ENCODE results near the gene HAS3.
A peak's percentile ranks its signal among the peaks of the same experiment; 100 is the strongest.
"Not testable (repeated sequence)": the region's sequence is repeated elsewhere in the genome, so short reads cannot be mapped to it uniquely, and the experiment has no call there.

Gene HAS3

DNA sequence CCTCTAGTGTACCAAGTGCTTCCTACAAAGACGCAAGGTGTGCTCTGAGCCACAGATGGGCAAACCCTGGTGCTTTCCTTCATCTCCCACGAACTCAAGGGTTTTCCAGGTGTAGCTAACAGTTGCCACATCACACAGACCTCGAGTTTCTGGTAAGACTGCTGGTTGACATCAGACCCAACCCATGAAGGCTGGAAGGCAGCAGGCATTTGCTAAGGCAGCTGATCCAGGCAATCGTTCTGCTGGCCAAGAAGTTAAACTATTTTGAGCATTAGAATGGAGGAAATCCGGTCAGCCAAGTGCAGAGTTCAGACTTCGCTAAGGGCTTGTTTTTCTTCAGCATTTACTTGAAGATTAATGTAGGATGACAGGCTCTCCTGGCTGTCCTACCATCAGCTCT is 11.5 kb downstream of the HAS3 start:
- no peak for DNase-seq (ENCODE audit: low read depth)

GRCh38 chr16:69118468-69118867 is 13.0 kb downstream of the HAS3 start:
- no peak for DNase-seq (ENCODE audit: low read depth)

GRCh38 chr16:69118994-69119393 is 13.5 kb downstream of the HAS3 start:
- DNase-seq (ENCODE audit: low read depth): no peak

DNA sequence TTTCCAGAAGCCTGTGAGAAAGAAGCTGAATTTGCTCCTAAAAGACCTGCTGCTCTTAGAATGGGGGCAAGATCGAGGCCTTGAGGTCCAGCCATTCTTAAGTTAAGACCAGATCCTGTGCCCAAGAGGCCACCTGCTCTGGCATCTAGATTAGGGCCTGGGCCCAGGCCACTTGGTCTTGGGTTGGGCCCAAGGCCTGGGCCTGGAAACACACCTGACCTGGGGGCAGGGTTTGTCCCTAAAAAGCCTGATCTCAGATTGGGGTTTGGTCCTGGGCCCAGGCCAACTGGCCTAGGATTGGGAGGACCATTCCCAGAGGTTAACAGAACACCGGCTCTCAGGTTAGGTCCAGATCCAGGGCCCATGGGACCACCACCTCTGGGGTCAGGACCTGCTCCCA is 14.1 kb downstream of the HAS3 start:
- DNase-seq (ENCODE audit: low read depth): no peak

- no peak for DNase-seq (ENCODE audit: low read depth)
Observed at GRCh38 chr16:69120096-69120664, 14.7 kb downstream of the HAS3 start.

DNA sequence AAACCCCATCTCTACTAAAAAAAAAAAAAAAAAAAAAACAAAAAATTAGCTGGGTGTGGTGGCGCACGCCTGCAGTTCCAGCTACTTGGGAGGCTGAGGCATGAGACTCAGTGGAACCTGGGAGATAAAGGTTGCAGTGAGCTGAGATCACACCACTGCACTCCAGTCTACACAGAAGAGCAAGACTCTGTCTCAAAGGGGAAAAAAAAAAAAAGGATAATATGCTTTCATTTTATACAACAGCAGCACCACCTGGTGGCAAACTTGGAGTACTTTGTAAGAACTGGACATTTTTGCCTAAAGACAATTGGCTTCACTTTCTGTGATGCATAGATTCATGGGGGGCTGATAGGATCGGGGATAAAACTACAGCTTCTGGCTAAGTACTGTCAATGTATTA is 18.5 kb downstream of the HAS3 start:
- peak; percentile 52 for DNase-seq (ENCODE audit: low read depth)

- DNase-seq (ENCODE audit: low read depth): not testable (repeated sequence)
Observed at GRCh38 chr16:69124406-69124805, 19.0 kb downstream of the HAS3 start.

- DNase-seq (ENCODE audit: low read depth): not testable (repeated sequence)
Observed at GRCh38 chr16:69124961-69125360, 19.5 kb downstream of the HAS3 start.

DNA sequence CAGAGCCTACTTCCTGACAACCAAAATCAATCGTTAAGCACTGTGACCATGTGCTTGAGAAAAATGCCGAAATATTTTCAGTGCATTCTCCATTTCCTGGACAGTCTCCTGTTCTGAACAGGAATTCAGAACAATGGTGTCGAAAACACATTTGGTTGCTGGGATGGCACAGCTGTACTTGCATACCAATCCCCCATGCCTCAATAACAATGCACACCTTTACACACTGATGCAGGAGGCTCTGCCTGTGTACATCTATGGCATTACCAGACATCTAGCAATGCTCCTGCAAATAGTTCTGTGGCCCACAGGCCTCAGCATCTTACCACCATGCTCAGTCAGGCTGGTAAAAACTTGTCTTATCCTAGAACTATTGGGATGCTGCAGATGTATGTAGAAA is 20.8 kb downstream of the HAS3 start:
- no peak for DNase-seq (ENCODE audit: low read depth)

- DNase-seq (ENCODE audit: low read depth): not testable (repeated sequence)
Observed at GRCh38 chr16:69126801-69127200, 21.3 kb downstream of the HAS3 start.

GRCh38 chr16:69127966-69128510 is 22.6 kb downstream of the HAS3 start:
- DNase-seq (ENCODE audit: low read depth): no peak

DNA sequence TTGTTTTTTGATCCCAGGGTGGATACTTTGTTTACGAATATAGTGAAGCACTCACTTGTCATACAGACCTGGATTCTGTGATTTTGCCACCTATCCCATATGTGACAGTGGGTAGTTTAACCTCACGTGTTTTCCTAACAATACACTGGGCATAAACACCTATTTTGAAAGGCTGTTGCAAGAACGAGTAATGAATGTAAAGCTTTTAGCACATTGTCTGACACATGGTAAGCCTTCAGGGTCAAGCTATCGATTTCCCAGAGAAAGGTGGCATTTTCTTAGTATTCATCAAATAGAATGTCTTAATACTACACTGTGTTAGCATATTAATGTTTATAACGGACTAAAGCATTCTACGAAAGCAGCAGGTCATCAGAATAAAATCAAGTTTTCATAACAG is 25.0 kb downstream of the HAS3 start:
- DNase-seq (ENCODE audit: low read depth): no peak

- no peak for DNase-seq (ENCODE audit: low read depth)
Observed at GRCh38 chr16:69131167-69131838, 25.9 kb downstream of the HAS3 start.

GRCh38 chr16:69131839-69132423 is 26.5 kb downstream of the HAS3 start:
- peak; percentile 53 for DNase-seq (ENCODE audit: low read depth)

DNA sequence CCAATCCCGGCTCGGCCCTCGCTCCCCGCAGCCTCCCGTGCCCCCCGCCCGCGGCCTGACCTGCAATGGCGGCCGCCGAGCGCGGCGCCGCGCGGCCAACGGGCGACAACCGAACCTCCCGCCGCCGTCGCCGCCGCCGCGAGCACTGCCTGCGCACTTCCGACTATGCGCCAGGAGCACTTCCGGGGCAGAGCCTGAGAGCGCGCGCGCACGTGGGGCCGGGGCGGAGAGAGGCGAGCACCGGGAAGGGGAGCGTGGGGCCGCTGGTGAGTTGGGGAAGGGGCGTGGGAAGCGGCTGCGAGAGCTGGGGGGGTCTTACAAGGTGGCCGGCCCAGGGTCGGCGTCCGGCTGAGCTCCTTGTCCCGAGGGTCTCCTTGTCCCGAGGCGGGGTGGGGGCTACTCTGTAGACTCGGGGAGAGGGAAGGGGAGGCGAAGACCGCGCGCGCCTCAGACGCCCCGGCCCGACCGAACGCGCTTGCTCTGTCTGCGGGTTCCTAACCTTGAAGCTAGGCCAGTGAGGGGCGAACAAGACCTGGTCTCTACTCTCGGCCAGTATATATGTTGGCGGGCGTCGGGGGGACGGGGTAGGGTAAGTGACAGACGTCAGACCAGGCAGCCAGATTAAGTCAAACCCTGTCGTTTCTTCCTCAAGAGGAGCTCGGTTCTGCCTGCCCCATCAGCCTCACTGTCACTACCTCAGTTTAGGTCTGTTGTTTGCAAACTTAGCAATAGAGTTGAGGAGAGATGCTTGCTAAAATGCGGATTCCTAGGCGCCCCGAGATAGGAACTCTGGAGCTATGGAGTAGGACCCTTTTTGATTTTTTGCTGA is 27.2 kb downstream of the HAS3 start, which contains the start of the genes CHTF8 and UTP4:
Gene CHTF8 (minus strand): TSS at position 165 of the 829 bp plus-strand sequence. CDS start 11,130 bp downstream, outside the sequence.
Gene UTP4 (plus strand): TSS at position 226 of the 829 bp plus-strand sequence. CDS start 811 bp downstream, outside the sequence.
- DNase-seq (ENCODE audit: low read depth): peak; percentile 41

DNA sequence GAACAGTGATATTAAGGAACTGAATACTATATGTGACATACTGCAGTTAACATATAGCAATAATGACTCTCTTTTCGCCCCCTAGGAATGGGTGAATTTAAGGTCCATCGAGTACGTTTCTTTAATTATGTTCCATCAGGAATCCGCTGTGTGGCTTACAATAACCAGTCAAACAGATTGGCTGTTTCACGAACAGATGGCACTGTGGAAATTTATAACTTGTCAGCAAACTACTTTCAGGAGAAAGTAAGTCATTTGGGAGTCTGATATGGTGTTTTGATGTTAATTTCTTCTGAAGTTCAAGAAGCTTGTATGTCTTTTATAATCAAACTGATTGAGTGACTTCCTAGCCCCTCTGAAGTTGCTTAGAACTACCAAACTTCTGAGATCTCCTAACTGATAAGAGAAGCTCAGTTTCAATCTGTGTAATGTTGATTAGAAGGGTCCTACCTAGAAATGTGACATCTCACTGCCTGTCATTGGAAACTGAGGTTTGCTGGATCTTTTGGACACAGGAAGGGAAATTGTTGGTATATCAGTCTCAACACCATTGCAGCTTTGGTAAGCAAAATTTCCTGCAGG is 28.0 kb downstream of the HAS3 start:
- no peak for DNase-seq (ENCODE audit: low read depth)

DNA sequence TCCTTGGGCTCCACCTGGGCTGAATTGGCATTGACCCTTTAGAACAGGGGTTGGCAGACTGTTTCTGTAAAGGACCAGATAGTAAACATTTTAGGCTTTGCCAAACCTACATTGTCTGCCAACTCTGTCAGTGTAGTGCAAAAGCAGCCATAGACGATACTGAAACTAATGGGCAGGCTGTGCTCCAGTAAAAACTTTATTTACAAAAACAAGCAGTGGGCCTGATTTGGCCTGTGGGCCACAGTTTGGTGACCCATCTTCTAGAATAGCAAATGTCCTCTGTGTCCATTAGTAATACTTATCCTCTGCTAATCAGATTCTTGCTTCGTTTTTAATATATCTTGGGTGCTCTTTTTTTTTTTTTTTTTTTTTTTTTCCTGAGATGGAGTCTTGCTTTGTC is 33.2 kb downstream of the HAS3 start:
- no peak for DNase-seq (ENCODE audit: low read depth)

DNA sequence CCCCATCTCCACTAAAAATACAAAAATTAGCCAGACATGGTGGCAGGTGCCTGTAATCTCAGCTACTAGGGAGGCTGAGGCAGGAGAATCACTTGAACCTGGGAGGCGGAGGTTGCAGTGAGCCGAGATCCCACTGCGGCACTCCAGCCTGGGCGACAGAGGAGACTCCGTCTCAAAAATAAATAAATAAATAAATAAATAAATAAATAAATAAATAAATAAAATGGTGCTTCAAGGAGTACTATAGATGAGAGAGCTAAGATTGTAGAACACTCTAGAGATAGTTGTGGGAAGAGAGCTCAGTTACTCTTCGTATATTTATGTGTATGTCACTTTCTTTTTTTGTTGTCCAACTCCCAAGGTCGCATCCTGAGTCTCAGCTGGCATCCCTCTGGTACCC is 34.0 kb downstream of the HAS3 start:
- DNase-seq (ENCODE audit: low read depth): not testable (repeated sequence)

DNA sequence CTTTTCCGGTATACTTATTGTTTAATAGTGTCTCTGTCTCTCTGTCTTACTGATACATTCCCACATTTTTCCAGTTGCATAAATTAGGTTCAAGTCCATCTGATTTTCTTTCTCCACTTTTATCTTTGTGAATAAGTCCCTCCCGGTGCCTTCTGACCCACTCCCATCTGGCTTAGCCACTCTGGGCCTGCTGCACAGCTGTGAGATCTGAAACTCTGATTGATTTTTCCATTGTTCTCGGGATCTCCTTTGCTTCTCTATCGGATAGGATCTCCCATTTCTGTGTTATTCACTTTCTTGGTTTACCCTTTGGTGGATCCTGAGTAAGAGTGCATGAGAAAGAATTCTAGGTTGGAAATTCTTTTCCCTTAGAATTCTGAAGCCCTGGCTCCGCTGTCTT is 35.6 kb downstream of the HAS3 start:
- DNase-seq (ENCODE audit: low read depth): no peak

- DNase-seq (ENCODE audit: low read depth): no peak
Observed at GRCh38 chr16:69141936-69142335, 36.5 kb downstream of the HAS3 start.

GRCh38 chr16:69143116-69143515 is 37.7 kb downstream of the HAS3 start:
- no peak for DNase-seq (ENCODE audit: low read depth)

DNA sequence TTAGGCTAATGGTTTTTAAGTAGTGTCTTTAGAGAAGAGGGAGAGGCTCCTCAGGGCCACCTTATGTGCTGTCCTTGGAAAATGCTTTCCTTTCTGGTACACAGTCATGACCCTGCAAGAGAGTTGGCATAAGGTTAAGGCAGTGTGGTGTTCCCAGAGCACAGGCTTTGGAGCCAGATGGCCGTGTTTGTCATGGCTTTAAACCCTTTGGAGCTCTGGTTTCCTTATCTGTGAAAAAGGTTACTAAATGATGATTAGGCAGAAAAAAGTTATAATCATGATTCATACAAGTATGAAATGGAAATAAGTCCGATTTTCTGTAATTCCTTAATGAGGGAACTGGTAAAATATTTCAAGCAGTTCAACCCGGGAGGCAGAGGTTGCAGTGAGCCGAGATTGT is 40.2 kb downstream of the HAS3 start:
- DNase-seq (ENCODE audit: low read depth): no peak
